GM23338 (cell line): Measurements from ENCODE around the gene RGS6. TPM values are rescaled to one million over a fixed set of nuclear protein-coding genes. Genes with fewer than 3 reads are reported as not detected.

ENCODE experiments used
- ATAC-seq: fragments of 200-7000 bp; cut with Tn5 transposase; 3 replicates; pipeline ENCODE4 v1.9.1; 2020
- DNase-seq: peaks from one replicate; pipeline ENCODE4 v3.0.0-alpha.2; 2015; ENCODE audit warnings: low spot score
- H2AFZ ChIP-seq: fragments of 200-600 bp; sonication (generic); 2 replicates; pipeline ENCODE4 v1.8.0; 2016; ENCODE audit warnings: antibody characterized with exemption, mild to moderate bottlenecking, moderate library complexity
- H3F3A ChIP-seq: fragments of 200-600 bp; sonication (generic); replicated peaks from 2 replicates; pipeline ENCODE4 v1.8.0; 2017; ENCODE audit warnings: antibody characterized with exemption, mixed run types, low read depth
- H3K27ac ChIP-seq: fragments of 200-600 bp; sonication (generic); 2 replicates; pipeline ENCODE4 v1.6.1; 2016; ENCODE audit warnings: low read depth
- H3K27me3 ChIP-seq: fragments of 200-600 bp; sonication (generic); 2 replicates; pipeline ENCODE4 v1.8.0; 2016; ENCODE audit warnings: mild to moderate bottlenecking, mixed run types, moderate library complexity; ENCODE audit not compliant: insufficient read depth
- H3K36me3 ChIP-seq: fragments of 200-600 bp; sonication (generic); 2 replicates; pipeline ENCODE4 v1.8.0; 2016; ENCODE audit warnings: mild to moderate bottlenecking; ENCODE audit not compliant: insufficient read depth
- H3K4me1 ChIP-seq: fragments of 200-600 bp; sonication (generic); 2 replicates; pipeline ENCODE4 v1.8.0; 2016; ENCODE audit warnings: mild to moderate bottlenecking, moderate library complexity; ENCODE audit not compliant: insufficient read depth
- H3K4me2 ChIP-seq: fragments of 200-600 bp; sonication (generic); 2 replicates; pipeline ENCODE4 v1.7.1; 2017; ENCODE audit warnings: mixed run types
- H3K4me3 ChIP-seq: fragments of 200-600 bp; sonication (generic); 2 replicates; pipeline ENCODE4 v1.6.1; 2016; ENCODE audit warnings: mixed run types
- H3K79me2 ChIP-seq: fragments of 200-600 bp; sonication (generic); replicated peaks from 2 replicates; pipeline ENCODE4 v1.8.0; 2017; ENCODE audit warnings: mild to moderate bottlenecking; ENCODE audit not compliant: insufficient read depth
- H3K9me2 ChIP-seq: fragments of 200-600 bp; sonication (generic); 2 replicates; pipeline ENCODE4 v1.8.0; 2017; ENCODE audit not compliant: insufficient read depth
- H4K20me1 ChIP-seq: fragments of 200-600 bp; sonication (generic); replicated peaks from 2 replicates; pipeline ENCODE4 v1.8.0; 2017; ENCODE audit warnings: mild to moderate bottlenecking; ENCODE audit not compliant: insufficient read depth
- H3K27ac Mint-ChIP-seq: 2 replicates; pipeline ENCODE4 v1.8.0; 2020; ENCODE audit warnings: inconsistent platforms, mild to moderate bottlenecking, moderate library complexity, mixed read lengths
- H3K27me3 Mint-ChIP-seq: 3 replicates; pipeline ENCODE4 v1.8.0; 2022; ENCODE audit warnings: low read depth, mild to moderate bottlenecking, moderate library complexity, mixed read lengths, inconsistent platforms; ENCODE audit not compliant: insufficient read depth, poor library complexity
- H3K36me3 Mint-ChIP-seq: 3 replicates; pipeline ENCODE4 v1.8.0; 2021; ENCODE audit warnings: low read depth, mild to moderate bottlenecking, inconsistent platforms, moderate library complexity, mixed read lengths
- H3K4me1 Mint-ChIP-seq: 3 replicates; pipeline ENCODE4 v1.8.0; 2020; ENCODE audit warnings: mild to moderate bottlenecking, inconsistent platforms, mixed read lengths
- H3K4me3 Mint-ChIP-seq: 3 replicates; pipeline ENCODE4 v1.8.0; 2021; ENCODE audit warnings: moderate library complexity, mild to moderate bottlenecking, inconsistent platforms, mixed read lengths
- H3K9me3 Mint-ChIP-seq: 3 replicates; pipeline ENCODE4 v1.8.0; 2020; ENCODE audit warnings: moderate library complexity, mild to moderate bottlenecking, inconsistent platforms, mixed read lengths
- EZH2 ChIP-seq: fragments of 200-600 bp; sonication (generic); IDR thresholded peaks from one replicate; pipeline ENCODE4 v1.8.0; 2017; ENCODE audit warnings: antibody characterized with exemption, mild to moderate bottlenecking, low read depth; ENCODE audit not compliant: unreplicated experiment
- EZH2phosphoT487 ChIP-seq: fragments of 200-600 bp; sonication (generic); IDR thresholded peaks from one replicate; pipeline ENCODE4 v1.8.1; 2018; ENCODE audit warnings: antibody characterized with exemption; ENCODE audit not compliant: unreplicated experiment
- JUNB ChIP-seq: IDR thresholded peaks from one replicate; pipeline ENCODE4 v1.6.1; 2016; ENCODE audit warnings: antibody characterized with exemption; ENCODE audit not compliant: unreplicated experiment
- POLR2AphosphoS5 ChIP-seq: IDR thresholded peaks from 2 replicates; pipeline ENCODE4 v1.6.1; 2016; ENCODE audit warnings: antibody characterized with exemption, low read depth
- polyA plus RNA-seq: library from polyadenylated mRNA; unstranded; fragments of >200 nt; fragmentation: Nextera tagmentation; extraction: Ambion mirVana; gene quantifications from 2 replicates; pipeline ENCODE4 v1.2.1, GENCODE V29; 2016
- total RNA-seq: library from RNA; depleted of rRNA; stranded (reverse); fragments of >200 nt; shearing (Covaris generic); gene quantifications from 2 replicates; pipeline ENCODE4 v1.2.3, GENCODE V29; 2014
- TF ChIP-seq, protein P1 (sequence below): fragments of 250-450 bp; sonication (Bioruptor Pico); IDR thresholded peaks from 2 replicates; pipeline ENCODE4 v1.5.0; 2020; ENCODE audit warnings: mild to moderate bottlenecking, moderate library complexity
- TF ChIP-seq, protein P2 (sequence below): IDR thresholded peaks from 2 replicates; pipeline ENCODE4 v1.6.1; 2016; ENCODE audit warnings: antibody characterized with exemption
- TF ChIP-seq, protein P3 (sequence below), 2 experiments: fragments of 200-600 bp in 1 of 2; sonication (generic) in 1 of 2; conservative IDR thresholded peaks; 2 replicates each; pipeline versions ENCODE4 v1.5.1 to v1.6.1; 2016 to 2017; ENCODE audit warnings: antibody characterized with exemption in 2 of 2, low read depth in 2 of 2, mild to moderate bottlenecking in 2 of 2, moderate library complexity in 1 of 2

RGS6 gene
- total and polyA plus RNA-seq, 2 experiments from 2014 or later = 0.66 to 0.83 TPM

DNA sequence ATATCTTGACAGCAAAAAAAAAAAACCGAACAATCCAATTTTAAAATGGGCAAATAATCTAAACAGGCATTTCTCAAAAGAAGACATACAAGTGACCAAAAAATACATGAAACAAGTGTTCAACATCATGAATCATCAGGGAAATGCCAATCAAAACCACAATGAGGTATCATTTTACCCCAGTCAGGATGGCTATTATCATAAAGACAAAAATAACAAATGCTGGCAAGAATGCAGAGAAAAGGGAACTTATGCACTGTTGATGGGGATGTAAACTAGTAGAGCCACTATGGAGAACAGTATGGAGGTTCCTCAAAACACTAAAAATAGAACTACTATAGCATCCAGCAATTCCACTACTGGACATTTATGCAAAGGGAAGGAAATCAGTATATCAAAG is 448.2 kb downstream of the RGS6 start (continued):
- TF ChIP-seq, protein P1, sequence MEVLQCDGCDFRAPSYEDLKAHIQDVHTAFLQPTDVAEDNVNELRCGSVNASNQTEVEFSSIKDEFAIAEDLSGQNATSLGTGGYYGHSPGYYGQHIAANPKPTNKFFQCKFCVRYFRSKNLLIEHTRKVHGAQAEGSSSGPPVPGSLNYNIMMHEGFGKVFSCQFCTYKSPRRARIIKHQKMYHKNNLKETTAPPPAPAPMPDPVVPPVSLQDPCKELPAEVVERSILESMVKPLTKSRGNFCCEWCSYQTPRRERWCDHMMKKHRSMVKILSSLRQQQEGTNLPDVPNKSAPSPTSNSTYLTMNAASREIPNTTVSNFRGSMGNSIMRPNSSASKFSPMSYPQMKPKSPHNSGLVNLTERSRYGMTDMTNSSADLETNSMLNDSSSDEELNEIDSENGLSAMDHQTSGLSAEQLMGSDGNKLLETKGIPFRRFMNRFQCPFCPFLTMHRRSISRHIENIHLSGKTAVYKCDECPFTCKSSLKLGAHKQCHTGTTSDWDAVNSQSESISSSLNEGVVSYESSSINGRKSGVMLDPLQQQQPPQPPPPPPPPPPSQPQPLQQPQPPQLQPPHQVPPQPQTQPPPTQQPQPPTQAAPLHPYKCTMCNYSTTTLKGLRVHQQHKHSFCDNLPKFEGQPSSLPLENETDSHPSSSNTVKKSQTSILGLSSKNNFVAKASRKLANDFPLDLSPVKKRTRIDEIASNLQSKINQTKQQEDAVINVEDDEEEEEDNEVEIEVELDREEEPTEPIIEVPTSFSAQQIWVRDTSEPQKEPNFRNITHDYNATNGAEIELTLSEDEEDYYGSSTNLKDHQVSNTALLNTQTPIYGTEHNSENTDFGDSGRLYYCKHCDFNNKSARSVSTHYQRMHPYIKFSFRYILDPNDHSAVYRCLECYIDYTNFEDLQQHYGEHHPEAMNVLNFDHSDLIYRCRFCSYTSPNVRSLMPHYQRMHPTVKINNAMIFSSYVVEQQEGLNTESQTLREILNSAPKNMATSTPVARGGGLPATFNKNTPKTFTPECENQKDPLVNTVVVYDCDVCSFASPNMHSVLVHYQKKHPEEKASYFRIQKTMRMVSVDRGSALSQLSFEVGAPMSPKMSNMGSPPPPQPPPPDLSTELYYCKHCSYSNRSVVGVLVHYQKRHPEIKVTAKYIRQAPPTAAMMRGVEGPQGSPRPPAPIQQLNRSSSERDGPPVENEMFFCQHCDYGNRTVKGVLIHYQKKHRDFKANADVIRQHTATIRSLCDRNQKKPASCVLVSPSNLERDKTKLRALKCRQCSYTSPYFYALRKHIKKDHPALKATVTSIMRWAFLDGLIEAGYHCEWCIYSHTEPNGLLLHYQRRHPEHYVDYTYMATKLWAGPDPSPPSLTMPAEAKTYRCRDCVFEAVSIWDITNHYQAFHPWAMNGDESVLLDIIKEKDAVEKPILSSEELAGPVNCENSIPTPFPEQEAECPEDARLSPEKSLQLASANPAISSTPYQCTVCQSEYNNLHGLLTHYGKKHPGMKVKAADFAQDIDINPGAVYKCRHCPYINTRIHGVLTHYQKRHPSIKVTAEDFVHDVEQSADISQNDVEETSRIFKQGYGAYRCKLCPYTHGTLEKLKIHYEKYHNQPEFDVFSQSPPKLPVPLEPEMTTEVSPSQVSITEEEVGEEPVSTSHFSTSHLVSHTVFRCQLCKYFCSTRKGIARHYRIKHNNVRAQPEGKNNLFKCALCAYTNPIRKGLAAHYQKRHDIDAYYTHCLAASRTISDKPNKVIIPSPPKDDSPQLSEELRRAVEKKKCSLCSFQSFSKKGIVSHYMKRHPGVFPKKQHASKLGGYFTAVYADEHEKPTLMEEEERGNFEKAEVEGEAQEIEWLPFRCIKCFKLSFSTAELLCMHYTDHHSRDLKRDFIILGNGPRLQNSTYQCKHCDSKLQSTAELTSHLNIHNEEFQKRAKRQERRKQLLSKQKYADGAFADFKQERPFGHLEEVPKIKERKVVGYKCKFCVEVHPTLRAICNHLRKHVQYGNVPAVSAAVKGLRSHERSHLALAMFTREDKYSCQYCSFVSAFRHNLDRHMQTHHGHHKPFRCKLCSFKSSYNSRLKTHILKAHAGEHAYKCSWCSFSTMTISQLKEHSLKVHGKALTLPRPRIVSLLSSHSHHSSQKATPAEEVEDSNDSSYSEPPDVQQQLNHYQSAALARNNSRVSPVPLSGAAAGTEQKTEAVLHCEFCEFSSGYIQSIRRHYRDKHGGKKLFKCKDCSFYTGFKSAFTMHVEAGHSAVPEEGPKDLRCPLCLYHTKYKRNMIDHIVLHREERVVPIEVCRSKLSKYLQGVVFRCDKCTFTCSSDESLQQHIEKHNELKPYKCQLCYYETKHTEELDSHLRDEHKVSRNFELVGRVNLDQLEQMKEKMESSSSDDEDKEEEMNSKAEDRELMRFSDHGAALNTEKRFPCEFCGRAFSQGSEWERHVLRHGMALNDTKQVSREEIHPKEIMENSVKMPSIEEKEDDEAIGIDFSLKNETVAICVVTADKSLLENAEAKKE = no peak
- TF ChIP-seq, protein P2, sequence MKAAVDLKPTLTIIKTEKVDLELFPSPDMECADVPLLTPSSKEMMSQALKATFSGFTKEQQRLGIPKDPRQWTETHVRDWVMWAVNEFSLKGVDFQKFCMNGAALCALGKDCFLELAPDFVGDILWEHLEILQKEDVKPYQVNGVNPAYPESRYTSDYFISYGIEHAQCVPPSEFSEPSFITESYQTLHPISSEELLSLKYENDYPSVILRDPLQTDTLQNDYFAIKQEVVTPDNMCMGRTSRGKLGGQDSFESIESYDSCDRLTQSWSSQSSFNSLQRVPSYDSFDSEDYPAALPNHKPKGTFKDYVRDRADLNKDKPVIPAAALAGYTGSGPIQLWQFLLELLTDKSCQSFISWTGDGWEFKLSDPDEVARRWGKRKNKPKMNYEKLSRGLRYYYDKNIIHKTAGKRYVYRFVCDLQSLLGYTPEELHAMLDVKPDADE = no peak
- TF ChIP-seq, protein P3, sequence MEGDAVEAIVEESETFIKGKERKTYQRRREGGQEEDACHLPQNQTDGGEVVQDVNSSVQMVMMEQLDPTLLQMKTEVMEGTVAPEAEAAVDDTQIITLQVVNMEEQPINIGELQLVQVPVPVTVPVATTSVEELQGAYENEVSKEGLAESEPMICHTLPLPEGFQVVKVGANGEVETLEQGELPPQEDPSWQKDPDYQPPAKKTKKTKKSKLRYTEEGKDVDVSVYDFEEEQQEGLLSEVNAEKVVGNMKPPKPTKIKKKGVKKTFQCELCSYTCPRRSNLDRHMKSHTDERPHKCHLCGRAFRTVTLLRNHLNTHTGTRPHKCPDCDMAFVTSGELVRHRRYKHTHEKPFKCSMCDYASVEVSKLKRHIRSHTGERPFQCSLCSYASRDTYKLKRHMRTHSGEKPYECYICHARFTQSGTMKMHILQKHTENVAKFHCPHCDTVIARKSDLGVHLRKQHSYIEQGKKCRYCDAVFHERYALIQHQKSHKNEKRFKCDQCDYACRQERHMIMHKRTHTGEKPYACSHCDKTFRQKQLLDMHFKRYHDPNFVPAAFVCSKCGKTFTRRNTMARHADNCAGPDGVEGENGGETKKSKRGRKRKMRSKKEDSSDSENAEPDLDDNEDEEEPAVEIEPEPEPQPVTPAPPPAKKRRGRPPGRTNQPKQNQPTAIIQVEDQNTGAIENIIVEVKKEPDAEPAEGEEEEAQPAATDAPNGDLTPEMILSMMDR (conservative IDR thresholded peaks at IDR 0.05; ENCODE audit: low read depth in 2 of 2) = no peak
- TF ChIP-seq JUNB (no peak), POLR2AphosphoS5 (no peak), EZH2 (no peak), EZH2phosphoT487 (no peak)

DNA sequence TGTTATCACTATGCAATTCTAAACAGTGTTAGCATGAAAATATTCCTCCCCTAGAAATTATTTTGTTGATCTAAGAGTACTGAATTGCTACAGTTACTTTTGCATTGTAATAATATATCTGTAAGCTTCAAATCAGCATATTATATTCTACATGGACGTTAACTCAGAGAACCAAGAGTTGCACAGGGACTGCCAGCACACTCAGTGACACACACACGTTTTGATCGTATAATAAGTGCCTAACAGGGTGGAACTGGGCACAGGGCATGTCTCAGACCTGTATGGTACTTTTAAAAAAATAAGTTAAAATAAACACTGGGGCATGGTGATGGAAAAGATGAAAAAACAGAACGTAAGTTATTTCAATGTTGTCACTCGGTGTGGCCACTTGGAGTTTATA is 451.6 kb downstream of the RGS6 start:
- Mint-ChIP-seq H3K4me3 (no peak overlapping the region), H3K36me3 (no peaks in the 10 kb centered on the region), H3K27me3 (peaks cover under 1% of the 10 kb centered on the region), H3K9me3 (no peaks in the 10 kb centered on the region), H3K27ac (no peak overlapping the region), H3K4me1 (peaks cover under 1% of the 10 kb centered on the region; the same call in 2 of the 3 replicates)
- Histone ChIP-seq H4K20me1 (no peaks in the 10 kb centered on the region), H3K27me3 (no peaks in the 10 kb centered on the region), H3K4me2 (no peak overlapping the region), H3K4me1 (no peaks in the 10 kb centered on the region), H3K9me2 (0 out of 2 replicates have a peak, but pooled peaks cover 8% of the 10 kb centered on the region), H3K4me3 (no peak overlapping the region), H3K27ac (no peak overlapping the region), H3F3A (no peaks in the 10 kb centered on the region), H3K36me3 (no peaks in the 10 kb centered on the region), H2AFZ (no peak overlapping the region), H3K79me2 (no peaks in the 10 kb centered on the region)
- ATAC-seq (no peak), DNase-seq (no peak)
- no peak for TF ChIP-seq JUNB
- TF ChIP-seq, protein P3 (conservative IDR thresholded peaks at IDR 0.05; ENCODE audit: low read depth in 2 of 2) = no peak
- no peak for TF ChIP-seq POLR2AphosphoS5
